GM11168 (cell line): ENCODE data around the gene C2CD3.

Experiments used
- in situ Hi-C: fragments of 300-500 bp; cut with MboI; formaldehyde crosslinking; loops from one replicate; pipeline ENCODE4 v1.12.0; 2022; ENCODE audit warnings: low sequenced_read_pairs; ENCODE audit not compliant: unreplicated experiment

The C2CD3 gene

DNA sequence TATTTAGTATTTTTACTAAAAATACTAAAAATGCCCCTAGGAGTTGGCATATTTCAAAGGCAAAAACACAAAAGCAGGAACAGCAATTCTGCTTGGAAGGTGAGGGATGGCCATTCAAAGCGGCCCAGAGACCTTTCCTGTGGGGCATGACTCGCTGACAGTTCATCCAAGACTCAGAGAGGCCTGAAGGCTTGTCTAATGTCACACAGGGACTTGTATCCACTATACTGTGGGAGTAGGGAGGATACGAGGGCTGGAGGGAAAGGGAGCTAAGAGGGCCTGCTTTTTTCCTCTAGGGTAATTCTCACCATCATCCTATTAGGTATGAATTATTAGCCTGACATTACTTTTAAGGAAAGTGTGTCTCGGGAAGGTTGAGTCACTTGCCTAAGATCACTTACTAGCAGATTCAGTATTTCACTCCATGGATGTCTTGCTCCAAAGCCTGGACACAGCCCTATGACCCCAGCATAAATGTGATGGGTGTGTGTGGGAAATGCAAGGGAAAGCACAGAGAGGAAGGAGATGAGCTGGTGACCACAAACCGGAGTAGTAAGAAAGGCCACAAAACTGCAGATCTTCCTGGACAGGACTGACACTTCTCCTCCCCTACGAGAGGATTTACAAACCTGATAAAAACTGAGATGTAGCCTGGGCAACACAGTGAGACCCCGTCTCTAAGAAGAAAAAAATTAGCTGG, 145.2 kb downstream of the C2CD3 start:
- in situ Hi-C loops: no loop called here

DNA sequence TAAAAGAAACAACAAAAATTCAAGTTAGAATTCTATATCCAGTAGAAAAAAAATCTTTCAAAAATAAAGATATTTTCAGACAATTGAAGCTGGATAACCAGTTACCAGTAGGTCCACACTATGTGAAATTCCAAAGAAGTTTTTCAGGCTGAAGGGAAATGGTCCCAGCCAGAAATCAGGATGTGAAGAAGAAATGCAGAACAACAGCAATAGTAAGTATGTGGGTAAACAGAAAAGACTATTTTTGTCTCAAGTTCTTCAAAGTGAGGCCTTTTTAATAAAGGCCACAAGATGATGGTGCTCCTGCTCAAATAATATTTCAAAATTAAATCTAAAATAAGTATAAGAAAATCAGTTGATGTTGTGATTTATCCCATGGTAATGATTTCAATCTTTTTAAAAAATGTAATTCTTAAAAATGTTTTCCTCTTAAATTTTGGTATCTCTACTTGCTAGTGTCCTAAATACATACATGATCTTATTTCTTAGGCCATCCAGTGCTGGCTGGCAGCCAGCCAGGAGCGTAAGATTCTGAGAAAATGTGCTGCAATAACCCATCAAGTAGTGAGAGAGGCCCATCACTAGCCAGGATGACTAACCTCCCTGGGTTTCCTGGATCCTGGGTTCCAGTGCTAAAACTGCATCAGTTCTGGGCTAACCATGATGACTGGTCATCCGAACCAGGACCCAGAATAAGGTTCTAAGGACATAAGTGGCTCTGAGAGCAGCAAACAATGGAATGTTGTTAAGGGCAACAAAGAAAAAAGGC, 146.4 kb downstream of the C2CD3 start:
- in situ Hi-C loops: no loop called here

DNA sequence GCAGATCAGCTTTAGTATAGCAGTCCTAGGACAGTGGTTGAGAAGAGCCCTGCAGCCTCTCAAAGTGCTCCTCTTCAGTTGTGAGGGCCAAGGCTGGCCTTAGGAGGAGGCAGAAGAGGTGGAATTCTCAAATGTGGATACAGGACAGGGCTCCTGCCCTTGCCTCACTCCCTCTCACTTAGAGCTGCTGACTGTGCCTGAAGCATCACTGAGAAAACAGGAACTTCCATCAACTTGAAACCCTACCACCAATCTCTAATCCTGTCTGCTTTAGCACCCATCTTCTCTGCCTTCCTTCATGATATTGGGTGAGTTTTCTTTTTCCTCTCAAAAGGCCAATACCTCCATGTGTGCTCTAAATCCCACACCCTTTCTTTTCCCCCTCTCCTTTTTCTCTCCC, 147.5 kb downstream of the C2CD3 start:
- in situ Hi-C loops: no loop called here

DNA sequence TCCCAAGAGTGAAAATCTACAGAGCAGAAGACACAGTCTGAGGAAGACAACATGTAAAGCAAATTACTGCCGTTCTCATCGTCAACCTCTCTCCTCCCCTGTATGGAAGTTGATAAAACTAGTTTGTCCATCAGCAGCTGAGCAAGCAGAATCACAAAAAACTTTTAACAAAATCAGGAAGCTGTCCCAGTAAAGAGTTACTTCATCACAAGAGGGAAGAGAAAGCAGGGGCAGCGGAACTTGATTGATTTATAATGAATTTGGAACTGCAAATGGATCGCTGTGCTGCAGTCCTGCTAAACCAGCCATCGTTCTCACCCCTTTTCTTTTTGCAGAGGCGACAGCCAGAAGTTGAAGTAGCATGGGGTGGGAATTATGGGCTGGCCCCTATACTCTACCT, 148.3 kb downstream of the C2CD3 start:
- in situ Hi-C loops: no loop called here

DNA sequence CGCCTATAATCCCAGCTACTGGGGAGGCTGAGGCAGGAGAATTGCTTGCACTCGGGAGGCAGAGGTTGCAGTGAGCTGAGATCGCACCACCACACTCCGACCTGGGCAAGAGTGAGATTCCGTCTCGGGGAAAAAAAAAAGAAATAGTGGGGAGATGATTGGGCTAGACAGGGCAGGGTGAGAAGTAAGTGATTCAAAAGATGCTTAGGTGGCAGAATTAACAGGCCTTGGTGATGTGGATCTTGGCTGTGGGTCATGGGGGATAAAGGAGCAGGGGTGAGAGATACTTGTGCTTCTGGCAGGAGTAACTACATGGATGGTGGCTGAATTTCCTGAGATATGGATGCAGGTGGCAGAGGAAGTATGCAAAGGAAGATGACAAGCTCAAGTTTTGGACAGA, 148.8 kb downstream of the C2CD3 start:
- in situ Hi-C loops: no loop called here

DNA sequence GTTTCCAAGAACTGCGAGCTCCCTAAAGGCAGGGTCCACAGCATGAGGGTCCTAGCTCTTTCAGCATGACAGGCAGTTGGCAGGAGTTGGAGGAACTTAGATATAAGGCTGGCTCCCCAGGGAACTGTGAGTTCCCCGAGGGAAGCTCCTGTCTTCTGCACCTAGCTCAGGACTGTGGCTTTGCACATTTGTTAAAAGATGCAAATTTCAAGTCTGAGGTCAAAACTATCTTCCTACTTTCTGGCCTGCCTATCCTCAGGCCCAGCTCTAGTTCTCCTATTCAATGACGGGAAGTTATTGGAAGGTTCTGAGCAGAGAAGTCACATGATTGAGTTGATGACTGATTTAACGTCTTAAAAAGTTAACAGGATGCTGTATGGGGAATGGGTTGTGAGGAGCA, 150.3 kb downstream of the C2CD3 start:
- in situ Hi-C loops: no loop called here

DNA sequence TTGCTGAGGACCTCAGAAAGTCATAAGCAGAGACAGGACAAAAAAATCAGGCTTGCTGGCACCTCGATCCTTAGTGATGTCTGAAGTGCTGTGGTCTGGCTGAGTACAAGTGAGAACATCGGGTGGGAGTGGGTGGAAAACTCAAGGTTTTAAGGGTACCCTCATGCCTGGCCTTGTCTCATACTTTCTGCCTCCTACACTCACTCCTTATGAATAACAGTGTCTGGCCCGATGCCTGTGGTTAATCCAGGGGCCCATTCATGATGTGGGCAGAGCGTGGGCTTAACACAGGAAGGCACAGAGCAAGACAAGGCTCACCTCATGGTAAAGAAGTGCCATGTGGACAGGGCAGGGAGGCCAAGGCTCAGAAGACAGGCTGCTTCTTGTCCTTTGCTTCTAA, 150.9 kb downstream of the C2CD3 start:
- in situ Hi-C loops: no loop called here

DNA sequence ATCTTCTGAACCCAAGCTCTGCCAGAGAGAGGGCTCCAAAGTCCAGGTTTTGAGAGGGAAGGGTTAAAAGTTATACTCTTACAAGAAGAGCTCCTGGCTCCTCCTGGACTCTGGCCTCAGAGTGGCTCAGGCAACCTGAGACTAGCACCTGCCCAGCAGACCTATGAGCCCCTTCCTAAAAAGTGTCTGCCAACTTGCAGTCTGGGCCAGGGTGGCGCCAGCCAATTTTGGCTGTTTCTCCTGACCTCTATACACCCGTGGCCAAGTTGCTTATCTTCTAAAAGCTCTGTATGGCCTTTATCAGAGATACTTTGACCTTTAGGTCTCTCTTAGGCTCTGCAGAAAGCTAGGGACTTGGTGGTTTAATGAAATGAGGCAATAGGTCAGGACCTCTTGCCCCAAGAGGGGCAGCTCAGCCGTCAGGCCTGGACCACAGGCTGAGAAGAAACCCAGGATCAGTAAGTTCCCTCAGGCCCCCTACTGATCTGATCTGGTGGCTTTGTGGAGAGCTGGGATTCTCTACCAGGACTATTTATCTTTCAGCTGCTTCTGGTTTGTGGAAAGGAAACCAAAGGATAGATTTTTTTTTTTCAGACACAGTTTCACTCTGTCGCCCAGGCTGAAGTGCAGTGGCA, 151.6 kb downstream of the C2CD3 start:
- in situ Hi-C loops: no loop called here

DNA sequence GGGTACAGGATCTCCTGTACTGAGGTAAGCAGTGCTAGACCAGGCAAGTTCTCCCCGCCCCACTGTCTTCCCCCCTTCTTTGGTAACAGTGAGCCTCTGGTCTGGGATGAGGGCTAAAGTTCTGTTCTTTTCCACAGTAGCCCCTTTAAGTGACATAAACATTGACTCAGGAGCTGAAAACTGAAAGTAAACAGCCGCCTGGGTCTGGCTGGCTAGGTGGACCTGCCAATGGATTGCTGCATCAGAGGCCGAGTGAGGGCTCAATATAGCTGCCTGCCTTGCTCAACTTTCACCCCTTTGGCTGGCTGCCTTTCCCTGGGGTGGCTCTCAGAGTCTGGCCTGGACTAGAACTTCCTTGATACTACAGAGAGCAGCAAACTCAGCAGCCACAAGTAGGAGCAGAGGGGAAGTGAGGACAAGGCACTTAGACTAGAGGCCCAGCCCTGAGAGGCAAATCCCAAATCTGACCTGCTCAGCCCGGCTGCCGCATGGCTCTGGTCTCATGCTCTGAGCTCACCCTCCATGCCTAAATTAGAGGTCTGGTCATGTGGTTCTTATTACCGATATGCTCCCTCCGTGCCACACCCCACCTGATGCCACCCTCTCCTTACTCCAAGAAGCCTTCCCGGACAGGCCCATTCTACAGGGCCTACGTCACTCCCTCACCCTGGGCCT, 152.3 kb downstream of the C2CD3 start:
- in situ Hi-C loops: no loop called here

DNA sequence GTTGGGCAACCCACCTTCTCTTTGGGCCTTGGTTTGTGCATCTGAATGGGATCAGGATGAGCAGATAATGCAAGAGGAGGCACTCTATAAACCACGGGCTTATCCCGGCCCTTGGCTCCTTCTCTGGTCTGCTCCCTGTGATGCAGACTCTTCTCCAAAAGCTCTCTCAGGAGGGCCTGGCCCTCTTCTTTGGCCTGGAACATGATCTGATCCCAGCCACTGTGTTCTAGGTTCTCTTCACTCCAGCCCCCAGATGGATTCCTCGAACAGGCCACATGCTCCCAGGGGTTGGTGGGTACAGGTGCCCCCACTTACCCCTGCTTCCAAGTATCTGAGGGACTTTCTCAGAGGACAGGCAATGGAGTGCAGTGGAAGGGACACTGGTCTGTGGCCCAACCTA, 153.2 kb downstream of the C2CD3 start:
- in situ Hi-C loops: no loop called here

DNA sequence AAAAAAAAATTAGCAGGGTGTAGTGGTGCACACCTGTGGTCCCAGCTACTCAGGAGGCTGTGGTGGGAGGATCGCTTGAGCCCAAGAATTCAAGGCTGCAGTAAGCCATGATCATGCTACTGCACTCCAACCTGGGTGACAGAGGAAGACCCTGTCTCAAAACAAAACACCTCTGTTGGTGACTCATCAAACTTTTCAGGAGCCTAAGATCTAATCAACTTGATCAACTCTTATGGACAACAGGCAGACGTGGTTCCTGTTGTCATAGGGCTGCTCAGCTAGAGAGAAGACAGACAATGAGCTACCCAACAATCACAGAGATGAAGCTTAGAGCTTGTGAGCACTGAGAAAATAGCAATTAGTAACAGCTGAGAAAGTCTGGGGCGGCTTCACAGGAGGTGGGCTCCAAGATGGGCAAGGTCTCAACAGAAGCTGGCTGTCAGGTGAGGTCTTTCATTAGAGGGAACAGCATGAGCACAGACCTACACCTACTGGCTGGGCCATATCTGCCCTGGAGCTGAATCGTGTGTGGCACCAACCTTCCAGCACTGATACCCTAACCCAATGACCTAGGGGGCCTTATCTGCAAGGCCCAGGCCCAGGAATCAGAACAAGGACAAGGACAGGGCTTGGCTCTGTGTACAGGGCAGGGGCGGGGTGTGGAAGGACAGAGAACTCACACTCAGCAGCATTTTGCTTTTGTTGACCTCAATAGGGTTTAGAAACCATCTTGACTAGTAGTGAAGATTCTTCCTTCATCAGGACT, 154.7 kb downstream of the C2CD3 start:
- in situ Hi-C loops: no loop called here

DNA sequence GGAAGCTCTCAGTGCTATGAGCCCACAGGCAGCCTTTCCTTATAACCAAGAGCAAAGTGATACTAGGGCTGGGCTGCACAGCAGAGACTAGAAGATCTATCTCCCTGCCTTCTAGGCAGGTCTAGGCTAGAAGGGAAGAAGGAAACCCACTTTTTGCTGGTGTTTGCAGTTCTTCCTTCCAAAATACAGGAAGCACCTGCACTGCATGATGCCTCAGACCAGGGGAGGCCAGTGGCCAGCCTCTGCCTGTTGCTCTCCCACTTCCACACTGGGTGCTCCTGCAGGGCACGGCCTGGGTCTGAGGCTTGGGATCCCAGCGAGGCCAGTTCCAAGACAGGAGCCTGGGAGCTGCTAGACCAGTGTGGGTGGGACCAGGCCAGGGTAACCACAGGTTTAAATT, 155.9 kb downstream of the C2CD3 start:
- in situ Hi-C loops: no loop called here

DNA sequence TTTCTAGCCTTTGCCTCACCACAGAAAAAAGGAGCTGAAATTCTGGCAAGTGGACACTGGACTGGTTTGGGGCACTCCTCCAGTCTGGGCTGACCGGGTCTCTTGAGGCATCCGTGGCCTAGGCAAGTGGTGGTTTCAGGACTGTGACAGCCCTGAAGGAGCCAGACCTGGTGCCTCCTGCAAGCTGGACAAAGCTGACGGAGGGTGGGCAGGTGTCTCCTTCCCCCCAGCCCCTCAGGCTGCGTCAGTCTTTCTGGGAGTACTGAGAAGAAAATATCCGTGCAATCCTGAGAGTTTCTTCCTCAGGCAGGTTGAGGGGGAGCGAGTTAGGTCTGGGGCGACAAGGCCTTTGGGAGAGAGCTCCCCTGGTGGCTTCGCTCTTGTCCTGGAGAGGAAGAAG, 157.7 kb downstream of the C2CD3 start:
- in situ Hi-C loops: no loop called here

DNA sequence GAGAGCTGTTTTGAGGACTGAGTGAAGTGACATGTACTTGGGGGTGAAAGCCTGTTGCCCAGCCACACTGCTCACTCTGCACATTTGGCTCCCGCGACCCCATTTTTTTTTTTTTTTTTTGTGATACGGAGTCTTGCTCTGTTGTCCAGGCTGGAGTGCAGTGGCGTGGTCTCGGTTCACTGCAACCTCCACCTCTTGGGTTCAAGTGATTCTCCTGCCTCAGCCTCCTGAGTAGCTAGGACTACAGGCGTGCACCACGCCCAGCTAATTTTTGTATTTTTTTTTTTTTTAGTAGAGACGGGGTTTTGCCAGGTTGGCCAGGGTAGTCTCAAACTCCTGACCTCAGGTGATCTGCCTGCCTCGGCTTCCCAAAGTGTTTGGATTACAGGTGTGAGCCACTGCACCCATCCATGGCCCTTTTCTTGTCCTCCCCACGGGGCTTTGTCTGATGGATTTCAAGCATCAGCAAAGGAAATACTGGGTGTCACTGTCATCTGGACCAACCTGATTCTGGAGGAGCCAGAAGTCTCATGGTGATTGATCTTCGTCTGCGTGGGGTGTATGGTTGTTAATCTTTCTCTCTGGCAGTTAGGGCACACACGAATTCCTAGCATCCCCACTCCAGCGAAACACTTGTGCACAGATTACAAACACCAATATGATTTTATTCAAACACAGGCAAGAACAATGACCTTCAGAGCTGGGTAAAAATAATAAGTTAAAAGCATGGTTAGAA, 158.6 kb downstream of the C2CD3 start:
- in situ Hi-C loops: no loop called here

DNA sequence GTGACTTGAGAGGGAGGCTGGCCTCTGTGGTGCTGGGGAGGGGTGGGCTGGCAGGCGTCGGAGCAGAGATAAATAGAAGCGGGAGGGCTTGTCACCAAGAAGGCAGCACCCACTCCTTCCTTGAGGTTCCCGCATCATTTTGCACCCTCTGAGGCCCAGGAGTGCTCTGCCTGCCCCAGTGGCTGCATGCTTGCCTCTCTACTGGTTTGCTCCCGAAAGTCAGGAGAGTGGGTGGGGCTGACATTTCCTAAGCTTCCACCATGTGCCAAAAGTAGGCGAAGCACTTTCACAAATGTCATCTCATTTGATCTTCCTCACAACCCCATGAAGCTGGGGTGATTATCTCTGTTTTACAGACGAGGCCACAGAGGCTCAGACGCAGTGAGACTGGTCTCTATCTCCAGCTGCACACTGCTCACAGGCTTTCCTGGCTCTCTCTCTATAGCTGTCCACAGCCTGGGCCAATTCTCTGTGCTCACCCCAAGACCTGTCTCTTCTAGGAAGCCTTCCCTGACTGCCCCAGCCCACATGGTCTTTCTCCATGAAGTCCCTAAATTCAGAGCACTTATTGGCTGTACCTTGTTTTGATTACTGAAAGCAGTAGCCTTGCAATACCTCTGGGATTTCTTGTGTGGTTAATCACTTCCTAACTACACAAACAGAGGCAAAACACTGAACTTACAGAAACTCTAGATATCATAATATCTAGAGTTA, 159.3 kb downstream of the C2CD3 start:
- in situ Hi-C loops: no loop called here

DNA sequence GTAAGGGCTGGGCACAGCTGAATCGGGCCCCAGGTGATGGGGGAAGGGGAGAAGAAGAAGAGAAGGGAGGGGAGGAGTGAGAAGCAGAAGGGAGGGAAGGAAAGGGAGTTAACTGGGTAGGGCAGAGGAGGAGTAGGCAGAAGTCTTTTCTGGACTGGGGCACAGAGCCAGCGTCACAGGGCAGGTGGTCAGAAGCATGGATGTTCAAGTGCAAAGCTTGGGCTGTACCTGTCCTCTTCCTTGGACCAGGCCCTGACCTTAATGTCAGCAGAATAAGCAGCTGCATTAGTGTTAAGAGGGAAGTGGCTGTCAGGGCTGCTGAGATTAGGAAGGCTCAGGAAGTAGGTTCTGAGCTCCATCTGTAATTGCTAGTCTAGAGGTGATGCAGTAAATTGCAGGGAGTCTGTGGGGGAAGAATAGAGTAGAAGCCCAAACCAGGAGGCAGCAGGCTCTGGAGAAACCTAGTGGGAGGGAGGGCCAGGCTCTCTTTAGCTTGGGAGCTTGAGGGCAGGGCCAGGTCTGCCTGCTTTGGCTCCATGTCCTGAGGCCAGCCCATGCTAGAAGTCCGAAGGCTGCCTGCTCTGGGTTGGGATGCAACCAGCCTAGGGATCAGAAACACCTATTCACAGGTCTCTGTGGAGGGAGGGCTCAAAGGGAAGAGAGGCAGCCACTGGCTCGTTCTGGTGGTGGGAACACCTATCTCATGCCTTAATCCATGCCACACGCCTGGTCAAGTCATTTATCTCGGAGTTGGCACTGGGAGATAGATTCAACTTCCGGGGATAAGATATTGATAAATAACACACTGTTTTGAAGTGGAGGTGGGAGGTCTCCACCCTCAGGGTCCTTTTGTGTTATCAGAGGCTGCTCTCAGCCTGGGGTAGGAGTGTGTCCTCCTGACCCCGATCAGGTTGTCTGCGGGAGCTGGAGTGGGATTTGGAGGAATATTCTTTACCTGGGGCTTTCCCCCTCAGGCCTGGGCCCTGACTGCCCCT, 160.2 kb downstream of the C2CD3 start:
- in situ Hi-C loops: no loop called here

DNA sequence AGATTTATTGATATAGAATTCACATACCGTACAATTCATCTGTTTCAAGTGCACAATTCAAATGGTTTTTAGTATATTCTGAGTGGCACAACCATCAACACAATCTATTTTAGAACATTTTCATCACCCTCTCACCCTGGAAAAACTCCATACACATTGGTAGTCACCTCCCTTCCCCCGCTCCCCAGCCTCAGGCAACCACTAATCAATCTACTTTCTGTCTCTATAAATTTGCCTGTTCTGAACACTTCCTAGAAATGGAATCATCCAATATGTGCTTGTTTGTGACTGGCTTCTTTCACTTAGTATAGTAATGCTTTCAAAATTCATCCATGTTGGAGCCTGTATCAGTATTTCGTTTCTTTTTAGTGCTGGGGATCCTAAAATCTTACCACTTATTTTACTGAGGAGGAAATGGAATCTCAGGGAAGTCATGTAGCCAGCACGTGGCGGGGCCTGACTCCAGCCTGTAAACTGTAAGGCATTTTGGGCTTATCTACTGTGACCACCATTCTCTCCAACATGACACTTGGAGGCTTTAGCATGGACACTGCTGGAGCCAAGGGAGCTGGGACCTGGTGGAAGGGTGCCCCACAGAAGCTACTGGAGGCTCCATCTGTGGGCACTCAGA, 161.0 kb downstream of the C2CD3 start:
- in situ Hi-C loops: no loop called here

DNA sequence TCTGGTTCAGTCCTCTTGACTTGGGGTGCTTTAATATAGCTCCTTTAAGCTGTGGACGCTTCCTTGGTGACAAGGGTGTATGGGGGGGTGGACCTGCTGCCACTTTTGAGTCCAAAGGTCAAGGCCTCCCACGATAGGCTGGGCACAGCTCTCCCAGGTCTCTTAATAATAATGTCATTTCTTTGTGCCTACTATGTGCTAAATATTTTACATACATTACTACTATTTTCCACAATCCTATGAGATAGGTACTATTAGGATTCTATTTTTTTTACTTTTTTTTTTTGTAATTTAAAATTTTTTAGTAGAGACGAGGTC, 161.6 kb downstream of the C2CD3 start:
- in situ Hi-C loops: no loop called here
